Ishikawa (cell line): ENCODE data around the gene S1PR3.

Experiments used
- CEBPB ChIP-seq: IDR thresholded peaks from 2 replicates; pipeline ENCODE4 v1.6.1; 2012
- CREB1 ChIP-seq: IDR thresholded peaks from 2 replicates; pipeline ENCODE4 v1.6.1; 2012; ENCODE audit warnings: low read depth
- EGR1 ChIP-seq: IDR thresholded peaks from 2 replicates; pipeline ENCODE4 v1.6.1; 2012
- EP300 ChIP-seq: IDR thresholded peaks from 2 replicates; pipeline ENCODE4 v1.6.1; 2012; ENCODE audit warnings: borderline replicate concordance
- FOXM1 ChIP-seq: IDR thresholded peaks from 2 replicates; pipeline ENCODE4 v1.6.1; 2012; ENCODE audit warnings: low read depth, borderline replicate concordance
- NFIC ChIP-seq: IDR thresholded peaks from 2 replicates; pipeline ENCODE4 v1.6.1; 2012
- RAD21 ChIP-seq: IDR thresholded peaks from 2 replicates; pipeline ENCODE4 v1.6.1; 2012; ENCODE audit warnings: low read depth
- REST ChIP-seq: IDR thresholded peaks from 2 replicates; pipeline ENCODE4 v1.6.1; 2012; ENCODE audit warnings: low read depth, mild to moderate bottlenecking
- TAF1 ChIP-seq: IDR thresholded peaks from 2 replicates; pipeline ENCODE4 v1.6.1; 2012; ENCODE audit warnings: low read depth, mild to moderate bottlenecking
- TCF12 ChIP-seq: IDR thresholded peaks from 2 replicates; pipeline ENCODE4 v1.6.1; 2012; ENCODE audit warnings: low read depth
- TEAD4 ChIP-seq: IDR thresholded peaks from 2 replicates; pipeline ENCODE4 v1.6.1; 2012
- USF1 ChIP-seq: IDR thresholded peaks from 2 replicates; pipeline ENCODE4 v1.6.1; 2012
- YY1 ChIP-seq: IDR thresholded peaks from 2 replicates; pipeline ENCODE4 v1.6.1; 2012; ENCODE audit warnings: low read depth
- ZBTB7A ChIP-seq: IDR thresholded peaks from 2 replicates; pipeline ENCODE4 v1.6.1; 2012; ENCODE audit warnings: low read depth
- TF ChIP-seq, protein P1 (sequence below): IDR thresholded peaks from 2 replicates; pipeline ENCODE4 v1.6.1; 2012

The S1PR3 gene

GRCh38 chr9:88974641-88975040 lies 16.6 kb upstream of the S1PR3 start:
- TF ChIP-seq ZBTB7A (no peak), RAD21 (no peak), CEBPB (no peak), NFIC (no peak), FOXM1 (no peak), YY1 (no peak), EP300 (no peak), TAF1 (no peak), CREB1 (no peak), TEAD4 (no peak), USF1 (no peak), EGR1 (no peak), TCF12 (no peak), REST (no peak)
- TF ChIP-seq, protein P1, sequence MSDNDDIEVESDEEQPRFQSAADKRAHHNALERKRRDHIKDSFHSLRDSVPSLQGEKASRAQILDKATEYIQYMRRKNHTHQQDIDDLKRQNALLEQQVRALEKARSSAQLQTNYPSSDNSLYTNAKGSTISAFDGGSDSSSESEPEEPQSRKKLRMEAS, result no peak

- TF ChIP-seq USF1 (no peak), EGR1 (no peak), RAD21 (no peak), TCF12 (no peak)
Measured at GRCh38 chr9:88975966-88976889, 15.0 kb upstream of the S1PR3 start.

DNA sequence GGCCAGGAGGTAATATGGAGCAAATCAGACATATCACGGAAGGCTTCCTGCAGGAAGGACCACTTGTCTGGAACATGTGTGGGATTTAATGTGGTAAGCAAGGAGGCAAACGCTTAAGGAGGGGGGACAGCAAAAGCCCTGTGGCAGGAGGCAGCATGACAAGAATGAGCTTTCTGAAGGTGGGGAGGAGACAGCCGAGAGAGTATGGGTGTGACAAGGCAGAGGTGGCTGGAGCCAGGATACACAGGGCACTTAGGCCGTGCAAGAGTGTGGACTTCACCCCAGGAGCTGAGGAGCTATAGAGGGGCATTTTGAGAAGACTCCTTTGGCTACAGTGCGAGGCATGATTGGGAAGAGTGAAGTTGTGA lies 14.4 kb upstream of the S1PR3 start:
- no peak for TF ChIP-seq CEBPB
- no peak for TF ChIP-seq TAF1
- TF ChIP-seq EGR1, result no peak
- no peak for TF ChIP-seq NFIC

DNA sequence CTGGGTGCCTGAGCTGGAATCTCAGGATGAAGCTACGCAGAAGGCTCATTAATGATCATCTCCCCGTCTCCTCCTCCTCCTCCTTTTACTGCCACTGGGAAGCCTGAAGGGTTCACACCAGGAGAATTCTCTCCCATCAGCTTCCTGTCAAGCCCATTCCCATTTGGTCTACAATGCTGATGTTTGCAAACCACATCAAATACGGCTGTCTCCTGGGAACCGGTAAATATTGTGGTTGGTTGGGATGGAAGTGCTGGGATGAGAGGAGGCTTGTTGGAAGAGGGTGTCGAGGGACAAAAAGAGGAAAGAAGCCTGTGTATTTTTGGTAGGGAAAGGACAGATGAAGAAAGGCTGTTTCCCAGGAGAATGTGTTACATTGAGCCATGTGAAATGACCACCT lies 13.2 kb upstream of the S1PR3 start:
- TF ChIP-seq FOXM1 (no peak), YY1 (no peak), CREB1 (no peak), TCF12 (no peak), REST (no peak), EGR1 (no peak), ZBTB7A (no peak), TAF1 (no peak), TEAD4 (no peak), CEBPB (no peak)
- TF ChIP-seq, protein P1, result no peak

DNA sequence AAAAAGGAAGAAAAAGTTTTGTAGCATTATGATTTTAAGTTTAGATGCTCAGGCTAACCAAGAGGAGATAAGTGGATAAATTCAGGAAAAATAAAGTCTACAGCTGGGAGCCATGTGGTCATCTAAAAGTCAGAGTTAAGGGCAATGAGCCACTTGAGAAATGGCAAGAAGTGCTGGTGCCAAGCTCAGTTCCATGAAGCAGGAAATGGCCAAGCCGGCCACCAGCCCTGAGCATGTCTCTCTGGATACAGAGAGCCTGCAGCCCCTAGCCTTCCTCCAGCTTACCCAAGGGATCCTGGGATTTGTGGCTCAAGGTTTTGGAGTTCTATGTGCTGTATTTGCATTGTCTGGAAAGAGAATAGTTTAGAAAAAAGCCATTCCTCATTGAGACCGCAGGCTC lies 12.2 kb upstream of the S1PR3 start:
- TF ChIP-seq ZBTB7A, result no peak
- TF ChIP-seq, protein P1, result no peak
- no peak for TF ChIP-seq EP300
- TF ChIP-seq USF1, result no peak
- TF ChIP-seq TEAD4, result no peak
- no peak for TF ChIP-seq CREB1
- no peak for TF ChIP-seq NFIC
- no peak for TF ChIP-seq CEBPB
- no peak for TF ChIP-seq TCF12
- no peak for TF ChIP-seq YY1

- TF ChIP-seq YY1 (no peak), ZBTB7A (no peak), TAF1 (no peak), RAD21 (no peak), TCF12 (no peak), CREB1 (no peak), CEBPB (no peak), USF1 (no peak), REST (no peak), EGR1 (no peak), TEAD4 (no peak), FOXM1 (no peak), EP300 (no peak), NFIC (no peak)
- TF ChIP-seq, protein P1, result no peak
Measured at GRCh38 chr9:88979791-88980190, 11.5 kb upstream of the S1PR3 start.
